ENCODE results near the gene STAM. TPM values are rescaled to one million over a fixed set of nuclear protein-coding genes. Genes with fewer than 3 reads are reported as not detected.
A peak's percentile ranks its signal among the peaks of the same experiment; 100 is the strongest.

STAM gene
- total RNA-seq, 1 donor from 2014 or later = 26.6 TPM

DNA sequence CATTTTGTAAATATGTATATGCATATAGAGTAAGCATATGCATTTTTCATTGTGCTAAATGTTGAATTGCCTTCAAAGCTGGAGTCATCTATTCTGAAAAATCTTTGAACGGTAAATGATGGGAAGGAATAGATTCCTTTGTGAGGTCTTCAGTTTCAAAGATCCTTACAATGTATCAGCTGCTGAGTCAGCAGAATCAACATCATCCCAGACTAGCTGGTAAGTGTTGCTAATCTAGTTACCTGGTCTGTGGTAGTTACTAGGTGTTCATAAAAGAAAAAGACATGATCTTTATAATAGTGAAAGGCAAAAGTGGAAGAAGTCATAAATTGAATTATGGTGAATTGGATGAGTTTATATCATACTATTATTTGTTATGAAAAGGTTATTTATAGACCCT, 10.6 kb upstream of the STAM start:
- Mint-ChIP-seq H3K4me3 (ENCODE audit: unreplicated experiment) (no peak overlapping the region), H3K27ac (ENCODE audit: unreplicated experiment) (no peak overlapping the region), H3K27me3 (ENCODE audit: unreplicated experiment) (peaks cover 8% of the 10 kb centered on the region), H3K9me3 (ENCODE audit: unreplicated experiment) (peaks cover 3% of the 10 kb centered on the region), H3K36me3 (ENCODE audit: unreplicated experiment) (no peaks in the 10 kb centered on the region), H3K4me1 (ENCODE audit: unreplicated experiment) (no peaks in the 10 kb centered on the region)
- no peak for DNase-seq (ENCODE audit: extremely low spot score, unreplicated experiment)
- TF ChIP-seq CTCF (IDR thresholded peaks at IDR 0.05) = no peak

GRCh38 chr10:17637869-17638268, 6.1 kb upstream of the STAM start:
- Mint-ChIP-seq H3K9me3 (ENCODE audit: unreplicated experiment) (peaks cover 3% of the 10 kb centered on the region), H3K27ac (ENCODE audit: unreplicated experiment) (no peak overlapping the region), H3K4me3 (ENCODE audit: unreplicated experiment) (no peak overlapping the region), H3K36me3 (ENCODE audit: unreplicated experiment) (no peaks in the 10 kb centered on the region), H3K27me3 (ENCODE audit: unreplicated experiment) (peaks cover 5% of the 10 kb centered on the region), H3K4me1 (ENCODE audit: unreplicated experiment) (peaks cover 3% of the 10 kb centered on the region)
- no peak for TF ChIP-seq CTCF (IDR thresholded peaks at IDR 0.05)
- no peak for DNase-seq (ENCODE audit: extremely low spot score, unreplicated experiment)

DNA sequence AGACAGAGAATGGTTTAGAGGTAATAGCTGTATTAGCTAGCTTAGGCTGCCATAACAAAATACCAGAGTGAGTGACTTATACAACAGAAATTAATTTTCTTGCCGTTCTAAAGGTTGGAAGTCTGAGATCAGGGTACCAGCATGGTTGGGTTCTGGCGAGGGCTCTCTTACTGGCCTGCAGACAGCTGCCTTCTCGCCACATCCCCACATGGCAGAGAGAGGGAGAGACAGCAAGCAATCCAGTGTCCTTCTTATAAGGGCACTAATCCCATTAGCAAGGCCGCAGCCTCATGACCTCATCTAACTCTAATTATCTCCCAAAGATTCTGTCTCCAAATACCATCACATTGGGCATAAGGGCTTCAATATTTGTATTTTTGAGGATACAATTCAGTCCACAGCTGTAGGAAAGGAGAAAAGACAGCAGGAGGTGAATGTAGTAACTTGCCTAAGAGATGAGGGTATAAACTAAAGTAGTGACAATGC, 3.6 kb upstream of the STAM start:
- DNase-seq (ENCODE audit: extremely low spot score, unreplicated experiment) = no peak
- H3K36me3 Mint-ChIP-seq (ENCODE audit: unreplicated experiment) = no peaks in the 10 kb centered on the region
- H3K4me1 Mint-ChIP-seq (ENCODE audit: unreplicated experiment) = peaks cover 17% of the 10 kb centered on the region
- peaks cover 2% of the 10 kb centered on the region for H3K27me3 Mint-ChIP-seq (ENCODE audit: unreplicated experiment)
- H3K9me3 Mint-ChIP-seq (ENCODE audit: unreplicated experiment) = no peaks in the 10 kb centered on the region
- no peak overlapping the region for H3K4me3 Mint-ChIP-seq (ENCODE audit: unreplicated experiment)
- no peak for TF ChIP-seq CTCF (IDR thresholded peaks at IDR 0.05)
- no peak overlapping the region for H3K27ac Mint-ChIP-seq (ENCODE audit: unreplicated experiment)

DNA sequence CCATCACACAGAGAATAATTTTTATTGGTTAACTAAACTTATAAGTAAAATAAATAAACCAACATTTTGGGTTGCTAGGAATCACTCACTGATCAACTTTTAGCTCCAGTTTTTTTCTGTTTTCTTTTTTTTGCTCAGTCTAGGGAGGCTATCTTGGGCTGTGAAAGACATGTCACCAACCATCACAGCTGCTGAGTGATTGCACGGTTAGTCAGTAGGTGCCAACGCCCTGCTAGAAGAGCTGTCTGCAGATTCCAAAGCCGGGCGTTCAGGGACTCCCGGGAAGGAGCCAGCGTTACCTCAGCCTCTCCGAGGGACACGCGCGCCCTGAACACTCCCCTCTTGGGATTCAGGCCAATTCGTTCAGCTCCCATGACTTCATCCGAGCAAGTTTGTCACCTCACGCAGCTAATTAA, 604 bp upstream of the STAM start:
- Mint-ChIP-seq H3K9me3 (ENCODE audit: unreplicated experiment) (no peaks in the 10 kb centered on the region), H3K27me3 (ENCODE audit: unreplicated experiment) (peaks cover 1% of the 10 kb centered on the region), H3K27ac (ENCODE audit: unreplicated experiment) (peak overlapping the region; percentile 100), H3K4me1 (ENCODE audit: unreplicated experiment) (peaks cover 38% of the 10 kb centered on the region), H3K36me3 (ENCODE audit: unreplicated experiment) (peaks cover 3% of the 10 kb centered on the region), H3K4me3 (ENCODE audit: unreplicated experiment) (peak overlapping the region; percentile 97)
- DNase-seq (ENCODE audit: extremely low spot score, unreplicated experiment) = peak; percentile 87
- no peak for TF ChIP-seq CTCF (IDR thresholded peaks at IDR 0.05)

- Mint-ChIP-seq H3K36me3 (ENCODE audit: unreplicated experiment) (peaks cover 4% of the 10 kb centered on the region), H3K4me1 (ENCODE audit: unreplicated experiment) (peaks cover 43% of the 10 kb centered on the region), H3K27ac (ENCODE audit: unreplicated experiment) (peak overlapping the region; percentile 100), H3K9me3 (ENCODE audit: unreplicated experiment) (no peaks in the 10 kb centered on the region), H3K4me3 (ENCODE audit: unreplicated experiment) (peak overlapping the region; percentile 97), H3K27me3 (ENCODE audit: unreplicated experiment) (no peaks in the 10 kb centered on the region)
- no peak for DNase-seq (ENCODE audit: extremely low spot score, unreplicated experiment)
- no peak for TF ChIP-seq CTCF (IDR thresholded peaks at IDR 0.05)
Observed at GRCh38 chr10:17644485-17644943, 563 bp downstream of the STAM start.
